T1000 (cell line): Measurements from ENCODE around the gene ZNF273.
"Not testable (repeated sequence)": the region's sequence is repeated elsewhere in the genome, so short reads cannot be mapped to it uniquely, and the experiment has no call there.

Experiments used
- DNase-seq: peaks from one replicate; lab custom pipeline; 2025; ENCODE audit warnings: mixed read lengths; lab: John Stamatoyannopoulos, UW

The ZNF273 gene

DNA sequence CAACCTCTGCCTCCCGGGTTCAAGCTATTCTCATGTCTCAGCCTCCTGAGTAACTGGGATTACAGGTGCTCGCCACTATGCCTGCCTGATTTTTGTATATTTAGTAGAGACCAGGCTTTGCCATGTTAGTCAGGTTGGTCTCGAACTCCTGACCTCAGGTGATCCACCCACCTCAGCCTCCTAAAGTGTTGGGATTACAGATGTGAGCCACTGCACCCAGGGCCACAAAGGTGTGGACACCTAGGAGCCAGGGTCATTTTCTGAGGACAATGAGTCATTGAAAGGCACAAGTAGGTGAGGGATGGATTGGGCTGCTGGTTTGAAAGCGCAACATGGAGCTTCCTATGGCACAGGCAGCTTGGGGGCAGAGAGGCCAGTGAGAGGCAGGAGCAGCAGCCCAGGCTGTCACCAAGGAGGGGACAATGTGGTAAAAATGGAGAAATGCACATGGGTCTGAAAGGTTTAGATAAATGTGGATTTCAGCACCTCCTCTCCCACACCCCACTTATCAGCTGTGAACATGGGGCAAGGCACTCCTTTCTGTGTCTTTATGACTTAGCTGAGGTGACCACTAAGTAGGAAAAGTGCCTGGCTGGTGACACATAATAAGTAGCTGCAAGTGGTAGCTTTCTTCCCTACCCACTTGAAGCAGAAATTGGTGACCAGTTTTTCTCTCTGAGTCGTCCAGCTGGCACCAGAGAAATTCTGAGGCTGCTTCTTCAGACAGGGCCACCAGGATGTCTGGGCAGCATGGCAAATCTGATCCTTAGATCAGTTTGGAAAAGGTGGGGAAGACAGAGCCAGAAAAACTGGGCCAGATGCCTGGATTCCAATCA, 41.8 kb downstream of the ZNF273 start:
- DNase-seq: not testable (repeated sequence)

DNA sequence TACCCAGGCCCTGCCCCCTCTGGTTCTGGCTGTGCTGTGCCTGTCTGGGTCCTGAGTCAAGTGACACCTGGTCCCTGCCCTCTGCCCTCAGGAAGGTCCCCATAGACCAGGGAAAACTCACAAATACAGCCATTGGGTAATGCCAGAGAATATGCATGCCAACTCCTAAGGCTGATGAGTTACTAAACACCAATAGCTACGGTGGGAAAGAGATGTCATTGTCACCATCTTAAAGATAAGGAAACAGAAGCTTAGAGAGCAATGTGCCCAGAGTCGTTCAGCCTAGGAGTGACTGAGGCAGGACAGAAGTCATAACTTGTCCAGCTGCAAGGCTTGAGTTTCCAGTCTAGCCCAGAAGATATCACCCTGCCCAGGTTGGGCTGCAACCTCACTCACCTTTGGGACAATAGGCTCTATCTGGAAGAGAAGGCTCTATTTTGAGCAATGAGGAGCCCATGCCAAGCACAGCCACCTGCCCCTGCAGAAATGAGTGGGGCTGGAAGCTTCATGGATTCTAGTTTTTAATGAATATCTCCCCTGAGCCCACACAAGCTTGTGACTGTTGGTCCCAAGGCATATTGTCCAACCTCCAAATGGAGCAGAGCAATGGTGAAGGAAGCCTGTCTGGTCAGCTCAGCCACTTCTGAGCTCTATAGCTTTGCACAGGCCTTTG, 42.6 kb downstream of the ZNF273 start:
- DNase-seq: no peak

DNA sequence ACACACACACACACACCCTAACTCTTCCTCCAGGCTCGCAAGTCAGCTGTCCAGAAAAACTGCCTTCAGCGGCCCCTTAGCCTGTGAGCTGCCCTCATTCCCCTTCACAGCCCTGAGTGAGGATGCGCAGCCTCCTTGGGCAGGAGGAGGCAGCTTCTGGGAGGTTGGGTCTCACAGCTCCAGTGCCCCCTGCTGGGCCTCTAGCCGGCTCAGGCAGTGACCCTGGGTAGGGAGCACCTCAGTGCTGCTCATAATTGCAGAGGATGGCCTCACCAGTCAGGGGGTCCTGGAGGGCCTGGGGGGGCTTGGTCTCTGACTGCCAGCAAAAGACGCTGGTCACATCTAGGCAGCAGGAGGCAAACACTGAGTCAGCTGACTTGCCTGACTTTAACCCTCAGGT, 43.7 kb downstream of the ZNF273 start:
- DNase-seq: no peak

DNA sequence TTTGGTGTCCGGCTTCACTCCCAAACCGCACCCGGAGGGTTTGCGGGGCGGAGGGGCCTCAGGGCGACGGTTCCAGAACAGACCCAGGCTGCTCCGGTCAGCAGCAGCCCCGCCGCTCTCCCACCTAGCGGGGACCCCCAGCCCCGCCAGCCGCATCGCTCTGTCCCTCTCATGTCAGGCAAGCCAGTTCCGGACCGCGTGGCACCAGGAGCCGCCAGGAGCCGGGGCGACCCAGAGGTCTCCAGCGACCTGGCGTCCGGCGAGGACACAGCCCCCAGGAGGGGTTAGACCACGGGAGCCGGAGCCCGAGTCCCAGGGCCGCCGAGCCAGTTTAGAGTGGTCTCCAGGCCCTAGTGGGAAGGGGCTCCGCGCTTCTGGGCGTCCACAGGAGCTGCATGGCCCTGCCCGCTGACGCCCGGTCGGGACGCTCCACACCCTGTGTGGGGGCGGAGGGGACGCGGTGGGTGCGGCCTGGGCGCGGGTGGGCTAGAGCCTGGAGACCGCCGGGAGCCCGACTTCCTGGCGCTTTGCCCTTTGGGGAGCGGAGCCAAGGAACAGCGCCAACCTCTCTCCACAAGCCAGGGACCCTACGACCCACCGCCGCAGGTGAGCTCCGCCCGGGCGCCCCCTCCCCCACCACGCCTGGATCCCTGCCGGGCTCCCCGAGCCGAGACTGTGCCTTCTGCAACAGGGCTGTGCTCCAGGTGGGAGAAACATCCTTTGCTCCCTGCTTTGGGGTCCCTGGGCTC, 44.4 kb downstream of the ZNF273 start:
- no peak for DNase-seq

DNA sequence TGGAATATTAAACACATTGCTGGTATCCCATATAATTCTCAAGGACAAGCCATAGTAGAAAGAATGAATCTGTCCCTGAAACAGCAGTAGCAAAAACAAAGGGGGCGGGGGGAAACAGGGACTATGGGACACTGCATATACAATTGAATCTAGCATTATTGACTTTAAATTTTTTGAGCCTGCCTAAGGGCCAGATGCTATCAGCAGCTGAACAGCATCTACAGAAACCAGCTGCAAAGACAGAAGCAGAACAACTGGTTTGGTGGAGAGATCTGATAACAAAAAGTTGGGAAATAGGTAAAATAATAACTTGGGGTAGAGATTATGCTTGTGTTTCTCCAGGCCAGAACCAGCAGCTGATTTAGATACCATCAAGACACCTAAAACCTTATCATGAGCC, 45.7 kb downstream of the ZNF273 start:
- not testable (repeated sequence) for DNase-seq

DNA sequence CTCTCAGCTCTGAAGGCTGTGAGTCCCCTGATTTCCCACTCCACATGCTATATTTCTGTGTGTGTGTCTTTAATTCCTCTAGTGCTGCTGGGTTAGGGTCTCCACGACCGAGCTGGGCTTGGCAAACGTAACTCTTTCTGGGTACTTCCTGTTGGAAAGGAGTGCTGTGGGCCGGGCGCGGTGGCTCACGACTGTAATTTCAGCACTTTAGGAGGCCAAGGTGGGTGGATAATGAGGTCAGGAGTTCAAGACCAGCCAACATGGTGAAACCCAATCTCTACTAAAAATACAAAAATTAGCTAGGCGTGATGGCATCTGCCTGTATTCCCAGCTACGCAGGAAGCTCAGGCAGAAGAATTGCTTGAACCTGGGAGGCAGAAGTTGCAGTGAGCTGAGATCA, 47.6 kb downstream of the ZNF273 start:
- DNase-seq: not testable (repeated sequence)

DNA sequence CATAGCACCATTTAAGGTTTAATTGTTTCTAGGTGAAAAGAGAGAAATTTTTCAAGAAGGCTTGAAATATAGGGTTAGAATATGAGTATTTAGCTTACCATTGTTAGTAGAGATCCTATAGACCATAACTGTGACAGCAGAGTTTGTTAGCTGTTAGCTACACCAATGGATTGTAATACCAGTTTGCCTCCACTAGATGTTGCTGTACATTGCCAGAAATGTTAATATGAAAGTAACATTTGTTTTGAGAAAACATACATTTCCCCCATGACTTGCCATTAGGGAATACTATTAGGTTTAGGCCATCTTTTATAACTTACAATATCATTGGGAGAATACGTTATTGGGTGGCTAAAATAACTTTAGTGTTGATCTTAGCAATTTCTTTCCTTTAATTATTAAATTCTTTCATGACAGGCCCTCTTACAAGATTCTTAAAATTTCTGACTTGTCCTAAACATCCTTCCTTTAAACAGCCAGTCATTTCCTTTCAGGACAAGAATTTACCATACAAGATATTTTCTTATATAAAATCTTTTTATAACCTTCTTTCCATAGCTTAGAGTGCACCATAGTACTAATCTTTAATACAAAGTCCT, 48.3 kb downstream of the ZNF273 start:
- DNase-seq: no peak

DNA sequence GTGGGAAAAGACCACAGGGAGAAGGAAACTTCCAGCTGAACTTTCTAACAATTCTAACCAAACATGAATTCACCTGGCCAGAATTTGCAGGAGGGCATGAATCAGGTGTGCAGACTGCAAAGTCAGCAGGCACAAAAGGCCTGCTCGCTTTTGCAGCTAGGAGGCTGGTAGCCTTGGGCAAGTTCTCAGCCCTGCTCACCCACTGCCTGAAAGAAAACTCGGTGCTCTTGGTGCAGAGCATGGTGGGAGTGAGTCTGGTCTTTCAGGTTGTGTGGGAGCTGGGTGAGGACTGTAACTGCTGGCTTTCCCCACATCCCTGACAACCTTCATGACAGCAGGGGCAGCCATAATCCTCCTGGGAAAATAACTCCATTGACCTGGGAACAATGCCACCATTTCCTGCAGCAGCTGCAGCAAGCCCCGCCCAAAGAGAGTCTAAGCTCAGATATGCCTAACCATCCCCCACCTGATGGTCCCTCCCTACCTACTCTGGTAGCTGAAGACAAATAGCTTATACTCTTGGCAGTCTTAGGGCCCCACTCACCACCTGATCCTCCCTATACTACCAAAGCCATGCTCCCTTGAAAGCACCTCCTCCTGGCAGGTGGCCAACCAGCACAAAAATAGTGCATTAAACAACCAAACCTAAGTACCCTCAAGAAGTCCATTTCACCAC, 56.1 kb downstream of the ZNF273 start:
- no peak for DNase-seq

DNA sequence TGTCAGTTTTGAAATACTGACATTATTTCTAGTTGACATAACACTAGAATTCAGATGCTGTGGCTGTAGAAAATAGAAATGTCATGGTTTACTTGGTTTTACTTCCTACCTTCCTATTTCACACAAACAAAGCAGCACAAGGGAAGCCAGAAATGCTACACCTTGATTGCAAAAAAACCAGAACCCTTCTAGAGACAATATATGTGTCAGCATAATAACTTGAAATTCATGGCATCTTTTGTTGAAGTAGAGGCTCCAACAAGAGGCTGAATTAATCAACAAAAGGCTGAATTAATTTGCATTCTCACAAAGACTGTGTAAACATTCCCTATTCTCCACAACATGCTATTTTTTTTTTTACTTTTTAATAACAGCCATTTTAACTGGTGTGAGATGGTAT, 62.5 kb downstream of the ZNF273 start:
- no peak for DNase-seq

DNA sequence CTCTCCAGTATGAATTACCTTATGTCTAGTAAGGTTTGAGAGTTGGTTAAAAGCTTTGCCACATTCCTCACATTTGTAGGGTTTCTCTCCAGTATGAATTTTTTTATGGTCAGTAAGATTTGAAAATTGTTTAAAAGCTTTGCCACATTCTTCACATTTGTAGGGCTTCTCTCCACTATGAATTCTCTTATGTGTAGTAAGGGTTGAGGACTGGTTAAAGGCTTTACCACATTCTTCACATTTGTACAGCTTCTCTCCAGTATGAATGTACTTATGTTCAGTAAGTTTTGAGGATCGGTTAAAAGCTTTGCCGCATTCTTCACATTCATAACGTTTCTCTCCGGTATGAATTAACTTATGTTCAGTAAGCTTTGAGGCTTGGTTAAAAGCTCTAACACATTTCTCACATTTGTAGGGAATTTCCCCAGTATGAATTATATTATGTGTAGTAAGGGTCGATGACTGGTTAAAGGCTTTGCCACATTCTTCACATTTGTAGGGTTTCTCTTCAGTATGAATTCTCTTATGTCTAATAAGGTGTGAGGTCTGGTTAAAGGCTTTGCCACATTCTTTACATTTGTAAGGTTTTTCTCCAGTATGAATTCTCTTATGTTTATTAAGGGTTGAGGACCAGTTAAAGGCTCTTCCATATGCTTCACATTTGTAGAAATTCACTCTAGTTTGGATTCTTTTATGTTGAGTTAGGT, 75.6 kb downstream of the ZNF273 start:
- DNase-seq: no peak
